Esophagus squamous epithelium (tissue), 4 donors: ENCODE data around the gene GALNT8.

Source experiments
- CTCF ChIP-seq, 6 experiments: fragments of 450-650 bp in 4 of 6; fragments of 200-600 bp in 2 of 6; sonication (generic) in 2 of 6; IDR thresholded peaks; one replicate each; pipeline ENCODE4 v1.5.1; 2016 to 2019; ENCODE audit warnings: antibody characterized with exemption in 6 of 6, mild to moderate bottlenecking in 4 of 6, moderate library complexity in 4 of 6
- POLR2A ChIP-seq, 4 donors: fragments of 450-650 bp; IDR thresholded peaks; one replicate each; pipeline ENCODE4 v1.6.1; 2017; ENCODE audit warnings: antibody characterized with exemption in 4 of 4, mild to moderate bottlenecking in 4 of 4, moderate library complexity in 3 of 4

- TF ChIP-seq CTCF (IDR thresholded peaks at IDR 0.05) (no peak), POLR2A (IDR thresholded peaks at IDR 0.05) (no peak)
Observed at GRCh38 chr12:4819654-4820053, 99.5 kb downstream of the GALNT8 start.
